ENCODE data around the gene MAN1B1.

The MAN1B1 gene

DNA sequence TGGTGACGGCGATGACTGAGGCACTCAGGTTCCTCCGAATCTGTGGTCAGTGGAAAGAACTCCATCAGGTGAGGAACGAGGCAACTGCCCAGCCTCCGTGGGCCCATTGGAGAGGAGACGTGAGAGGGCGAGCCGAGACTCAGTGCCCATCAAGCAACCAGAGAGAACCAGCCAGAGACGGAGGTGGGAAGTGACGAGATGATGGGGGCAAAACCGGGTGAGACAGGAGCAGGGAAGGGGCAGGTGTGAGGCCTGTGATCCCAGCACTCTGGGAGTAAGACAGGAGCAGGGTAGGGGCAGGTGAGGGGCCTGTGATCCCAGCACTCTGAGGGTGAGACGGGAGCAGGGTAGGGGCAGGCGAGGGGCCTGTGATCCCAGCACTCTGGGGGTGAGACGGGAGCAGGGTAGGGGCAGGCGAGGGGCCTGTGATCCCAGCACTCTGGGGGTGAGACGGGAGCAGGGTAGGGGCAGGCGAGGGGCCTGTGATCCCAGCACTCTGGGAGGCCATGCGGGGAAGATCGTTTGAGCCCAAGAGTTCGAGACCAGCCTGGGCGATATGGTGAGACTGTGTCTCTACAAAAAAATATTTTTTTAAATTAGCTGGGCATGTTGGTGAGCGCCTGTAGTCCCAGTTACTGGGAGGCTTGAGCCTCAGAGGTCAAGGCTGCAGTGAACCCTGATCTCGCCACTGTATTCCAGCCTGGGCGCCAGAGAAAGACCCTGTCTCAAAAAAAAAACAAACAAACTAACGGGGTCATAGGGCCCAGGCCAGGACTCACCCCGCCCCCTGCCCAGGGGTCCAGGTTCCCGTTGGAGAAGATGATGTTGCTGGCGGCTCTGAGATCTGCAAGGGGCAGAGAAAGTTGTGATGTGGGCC, 24.4 kb downstream of the MAN1B1 start:
- ATAC-seq, result no peak
- no peak for TF ChIP-seq PPARA (CRISPR knock-in tag; IDR thresholded peaks at IDR 0.05; ENCODE audit: borderline replicate concordance)

DNA sequence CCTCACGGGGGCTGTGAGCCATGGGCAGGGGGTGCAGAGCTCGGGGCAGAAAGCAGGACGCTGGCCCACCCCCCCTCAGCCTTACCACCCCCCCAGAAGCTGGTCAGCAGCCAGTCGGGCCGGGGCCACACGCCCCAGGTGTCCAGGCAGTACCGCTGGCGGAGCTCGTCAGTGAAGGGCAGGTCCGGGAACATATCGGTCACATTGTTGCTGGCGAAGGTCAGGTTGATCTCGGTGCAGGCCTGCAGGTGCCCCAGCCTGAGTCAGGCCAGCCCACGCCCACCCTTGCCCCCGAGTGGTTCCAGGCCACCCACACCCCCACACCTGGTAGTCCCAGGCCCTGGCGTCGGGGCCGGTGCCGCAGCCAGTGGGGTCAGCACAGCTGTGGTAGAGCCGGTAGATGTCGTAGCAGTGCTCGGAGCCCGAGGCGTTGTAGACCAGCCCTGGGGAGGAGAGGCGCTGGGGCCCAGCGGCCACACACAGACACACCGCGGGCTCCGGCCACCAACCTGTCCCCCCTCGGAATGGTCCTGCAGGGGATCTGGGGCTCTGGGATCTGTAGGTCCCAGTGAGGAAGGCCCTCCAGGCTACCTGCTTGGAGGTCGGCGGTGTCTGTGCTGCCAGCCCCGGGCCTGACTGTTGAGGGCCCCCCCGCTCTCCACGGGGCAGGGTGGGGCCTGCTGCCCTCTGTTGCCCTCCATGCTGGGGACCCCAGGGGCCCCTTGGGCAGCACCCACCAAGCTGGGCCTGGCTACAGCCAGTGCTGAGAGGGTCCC, 25.2 kb downstream of the MAN1B1 start:
- no peak for ATAC-seq
- TF ChIP-seq GLIS3 (CRISPR knock-in tag; IDR thresholded peaks at IDR 0.05) (no peak), OSR1 (CRISPR knock-in tag; IDR thresholded peaks at IDR 0.05) (no peak), ISL1 (CRISPR knock-in tag; IDR thresholded peaks at IDR 0.05) (no peak), CSDC2 (CRISPR knock-in tag; IDR thresholded peaks at IDR 0.05) (no peak), ZFP3 (CRISPR knock-in tag; IDR thresholded peaks at IDR 0.05) (no peak), ZNF70 (CRISPR knock-in tag; IDR thresholded peaks at IDR 0.05) (no peak), ESRRG (CRISPR knock-in tag; IDR thresholded peaks at IDR 0.05) (no peak), ZFP30 (CRISPR knock-in tag; IDR thresholded peaks at IDR 0.05) (no peak), ZNF565 (CRISPR knock-in tag; conservative IDR thresholded peaks at IDR 0.05; ENCODE audit: low read depth) (no peak), ARNTL (CRISPR knock-in tag; IDR thresholded peaks at IDR 0.05; ENCODE audit: borderline replicate concordance, low read depth) (no peak)
- TF ChIP-seq, protein P1, sequence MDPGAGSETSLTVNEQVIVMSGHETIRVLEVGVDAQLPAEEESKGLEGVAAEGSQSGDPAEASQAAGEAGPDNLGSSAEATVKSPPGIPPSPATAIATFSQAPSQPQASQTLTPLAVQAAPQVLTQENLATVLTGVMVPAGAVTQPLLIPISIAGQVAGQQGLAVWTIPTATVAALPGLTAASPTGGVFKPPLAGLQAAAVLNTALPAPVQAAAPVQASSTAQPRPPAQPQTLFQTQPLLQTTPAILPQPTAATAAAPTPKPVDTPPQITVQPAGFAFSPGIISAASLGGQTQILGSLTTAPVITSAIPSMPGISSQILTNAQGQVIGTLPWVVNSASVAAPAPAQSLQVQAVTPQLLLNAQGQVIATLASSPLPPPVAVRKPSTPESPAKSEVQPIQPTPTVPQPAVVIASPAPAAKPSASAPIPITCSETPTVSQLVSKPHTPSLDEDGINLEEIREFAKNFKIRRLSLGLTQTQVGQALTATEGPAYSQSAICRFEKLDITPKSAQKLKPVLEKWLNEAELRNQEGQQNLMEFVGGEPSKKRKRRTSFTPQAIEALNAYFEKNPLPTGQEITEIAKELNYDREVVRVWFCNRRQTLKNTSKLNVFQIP (CRISPR knock-in tag; IDR thresholded peaks at IDR 0.05; ENCODE audit: borderline replicate concordance, low read depth), result no peak

- TF ChIP-seq, protein P2, sequence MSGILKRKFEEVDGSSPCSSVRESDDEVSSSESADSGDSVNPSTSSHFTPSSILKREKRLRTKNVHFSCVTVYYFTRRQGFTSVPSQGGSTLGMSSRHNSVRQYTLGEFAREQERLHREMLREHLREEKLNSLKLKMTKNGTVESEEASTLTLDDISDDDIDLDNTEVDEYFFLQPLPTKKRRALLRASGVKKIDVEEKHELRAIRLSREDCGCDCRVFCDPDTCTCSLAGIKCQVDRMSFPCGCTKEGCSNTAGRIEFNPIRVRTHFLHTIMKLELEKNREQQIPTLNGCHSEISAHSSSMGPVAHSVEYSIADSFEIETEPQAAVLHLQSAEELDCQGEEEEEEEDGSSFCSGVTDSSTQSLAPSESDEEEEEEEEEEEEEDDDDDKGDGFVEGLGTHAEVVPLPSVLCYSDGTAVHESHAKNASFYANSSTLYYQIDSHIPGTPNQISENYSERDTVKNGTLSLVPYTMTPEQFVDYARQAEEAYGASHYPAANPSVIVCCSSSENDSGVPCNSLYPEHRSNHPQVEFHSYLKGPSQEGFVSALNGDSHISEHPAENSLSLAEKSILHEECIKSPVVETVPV (CRISPR knock-in tag; IDR thresholded peaks at IDR 0.05), result no peak
- TF ChIP-seq, protein P3, sequence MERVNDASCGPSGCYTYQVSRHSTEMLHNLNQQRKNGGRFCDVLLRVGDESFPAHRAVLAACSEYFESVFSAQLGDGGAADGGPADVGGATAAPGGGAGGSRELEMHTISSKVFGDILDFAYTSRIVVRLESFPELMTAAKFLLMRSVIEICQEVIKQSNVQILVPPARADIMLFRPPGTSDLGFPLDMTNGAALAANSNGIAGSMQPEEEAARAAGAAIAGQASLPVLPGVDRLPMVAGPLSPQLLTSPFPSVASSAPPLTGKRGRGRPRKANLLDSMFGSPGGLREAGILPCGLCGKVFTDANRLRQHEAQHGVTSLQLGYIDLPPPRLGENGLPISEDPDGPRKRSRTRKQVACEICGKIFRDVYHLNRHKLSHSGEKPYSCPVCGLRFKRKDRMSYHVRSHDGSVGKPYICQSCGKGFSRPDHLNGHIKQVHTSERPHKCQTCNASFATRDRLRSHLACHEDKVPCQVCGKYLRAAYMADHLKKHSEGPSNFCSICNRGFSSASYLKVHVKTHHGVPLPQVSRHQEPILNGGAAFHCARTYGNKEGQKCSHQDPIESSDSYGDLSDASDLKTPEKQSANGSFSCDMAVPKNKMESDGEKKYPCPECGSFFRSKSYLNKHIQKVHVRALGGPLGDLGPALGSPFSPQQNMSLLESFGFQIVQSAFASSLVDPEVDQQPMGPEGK (CRISPR knock-in tag; IDR thresholded peaks at IDR 0.05; ENCODE audit: borderline replicate concordance), result no peak
- TF ChIP-seq GLIS3 (CRISPR knock-in tag; IDR thresholded peaks at IDR 0.05) (no peak), ESRRG (CRISPR knock-in tag; IDR thresholded peaks at IDR 0.05) (no peak), ZNF8 (CRISPR knock-in tag; IDR thresholded peaks at IDR 0.05) (no peak), CSDC2 (CRISPR knock-in tag; IDR thresholded peaks at IDR 0.05) (no peak), ZFP3 (CRISPR knock-in tag; IDR thresholded peaks at IDR 0.05) (no peak)
- TF ChIP-seq, protein P4, sequence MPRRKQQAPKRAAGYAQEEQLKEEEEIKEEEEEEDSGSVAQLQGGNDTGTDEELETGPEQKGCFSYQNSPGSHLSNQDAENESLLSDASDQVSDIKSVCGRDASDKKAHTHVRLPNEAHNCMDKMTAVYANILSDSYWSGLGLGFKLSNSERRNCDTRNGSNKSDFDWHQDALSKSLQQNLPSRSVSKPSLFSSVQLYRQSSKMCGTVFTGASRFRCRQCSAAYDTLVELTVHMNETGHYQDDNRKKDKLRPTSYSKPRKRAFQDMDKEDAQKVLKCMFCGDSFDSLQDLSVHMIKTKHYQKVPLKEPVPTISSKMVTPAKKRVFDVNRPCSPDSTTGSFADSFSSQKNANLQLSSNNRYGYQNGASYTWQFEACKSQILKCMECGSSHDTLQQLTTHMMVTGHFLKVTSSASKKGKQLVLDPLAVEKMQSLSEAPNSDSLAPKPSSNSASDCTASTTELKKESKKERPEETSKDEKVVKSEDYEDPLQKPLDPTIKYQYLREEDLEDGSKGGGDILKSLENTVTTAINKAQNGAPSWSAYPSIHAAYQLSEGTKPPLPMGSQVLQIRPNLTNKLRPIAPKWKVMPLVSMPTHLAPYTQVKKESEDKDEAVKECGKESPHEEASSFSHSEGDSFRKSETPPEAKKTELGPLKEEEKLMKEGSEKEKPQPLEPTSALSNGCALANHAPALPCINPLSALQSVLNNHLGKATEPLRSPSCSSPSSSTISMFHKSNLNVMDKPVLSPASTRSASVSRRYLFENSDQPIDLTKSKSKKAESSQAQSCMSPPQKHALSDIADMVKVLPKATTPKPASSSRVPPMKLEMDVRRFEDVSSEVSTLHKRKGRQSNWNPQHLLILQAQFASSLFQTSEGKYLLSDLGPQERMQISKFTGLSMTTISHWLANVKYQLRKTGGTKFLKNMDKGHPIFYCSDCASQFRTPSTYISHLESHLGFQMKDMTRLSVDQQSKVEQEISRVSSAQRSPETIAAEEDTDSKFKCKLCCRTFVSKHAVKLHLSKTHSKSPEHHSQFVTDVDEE (CRISPR knock-in tag; IDR thresholded peaks at IDR 0.05), result no peak
- ATAC-seq, result no peak
Observed at GRCh38 chr9:137112564-137113384, 26.0 kb downstream of the MAN1B1 start.
